ENCODE measurements around the gene RIPK3. TPM values are rescaled to one million over a fixed set of nuclear protein-coding genes. Genes with fewer than 3 reads are reported as not detected.

The RIPK3 gene
- total RNA-seq, 4 donors from 2014 or later: 6.8 to 13.7 (median 11.1) TPM

GRCh38 chr14:24353559-24354481 is 14.0 kb upstream of the RIPK3 start:
- H3K36me3 ChIP-seq: no peaks in the 10 kb centered on the region
- no peaks in the 10 kb centered on the region for H3K27me3 ChIP-seq
- 68% methylated on average over 5 of the region's 5 CpGs for WGBS
- H3K9me3 ChIP-seq: no peaks in the 10 kb centered on the region
- DNase-seq (ENCODE audit: low spot score in 2 of 2): no peak
- H3K4me3 ChIP-seq: no peak overlapping the region
- H3K27ac ChIP-seq: peak overlapping the region; percentile 40
- TF ChIP-seq, protein P1, sequence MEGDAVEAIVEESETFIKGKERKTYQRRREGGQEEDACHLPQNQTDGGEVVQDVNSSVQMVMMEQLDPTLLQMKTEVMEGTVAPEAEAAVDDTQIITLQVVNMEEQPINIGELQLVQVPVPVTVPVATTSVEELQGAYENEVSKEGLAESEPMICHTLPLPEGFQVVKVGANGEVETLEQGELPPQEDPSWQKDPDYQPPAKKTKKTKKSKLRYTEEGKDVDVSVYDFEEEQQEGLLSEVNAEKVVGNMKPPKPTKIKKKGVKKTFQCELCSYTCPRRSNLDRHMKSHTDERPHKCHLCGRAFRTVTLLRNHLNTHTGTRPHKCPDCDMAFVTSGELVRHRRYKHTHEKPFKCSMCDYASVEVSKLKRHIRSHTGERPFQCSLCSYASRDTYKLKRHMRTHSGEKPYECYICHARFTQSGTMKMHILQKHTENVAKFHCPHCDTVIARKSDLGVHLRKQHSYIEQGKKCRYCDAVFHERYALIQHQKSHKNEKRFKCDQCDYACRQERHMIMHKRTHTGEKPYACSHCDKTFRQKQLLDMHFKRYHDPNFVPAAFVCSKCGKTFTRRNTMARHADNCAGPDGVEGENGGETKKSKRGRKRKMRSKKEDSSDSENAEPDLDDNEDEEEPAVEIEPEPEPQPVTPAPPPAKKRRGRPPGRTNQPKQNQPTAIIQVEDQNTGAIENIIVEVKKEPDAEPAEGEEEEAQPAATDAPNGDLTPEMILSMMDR (IDR thresholded peaks at IDR 0.05): no peak
- TF ChIP-seq POLR2AphosphoS5 (IDR thresholded peaks at IDR 0.05) (no peak), EP300 (IDR thresholded peaks at IDR 0.05) (no peak), POLR2A (IDR thresholded peaks at IDR 0.05) (no peak)
- H3K4me1 ChIP-seq: no peaks in the 10 kb centered on the region

DNA sequence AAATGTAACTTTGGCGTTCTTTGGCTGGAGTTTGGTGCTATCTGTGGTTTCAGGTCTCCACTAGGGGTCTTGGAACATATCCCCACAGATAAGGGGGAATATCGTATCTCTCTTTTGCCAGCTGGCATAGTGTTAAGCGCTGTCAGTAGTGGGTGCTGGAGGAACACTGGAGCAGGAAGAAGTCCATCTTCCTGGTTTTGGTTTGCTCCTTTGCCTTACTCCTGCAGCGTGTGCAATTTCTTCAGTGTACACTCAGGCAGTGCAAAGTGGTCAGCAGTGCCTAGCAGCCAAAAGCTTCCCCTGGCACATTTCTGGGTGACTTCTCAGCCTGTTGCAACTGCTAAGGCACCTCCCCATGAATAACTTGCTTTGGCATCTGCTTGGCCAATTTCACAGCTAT is 11.7 kb upstream of the RIPK3 start:
- H3K36me3 ChIP-seq: no peaks in the 10 kb centered on the region
- WGBS: 38% methylated on average over 4 of the region's 4 CpGs
- no peak overlapping the region for H3K4me3 ChIP-seq
- no peaks in the 10 kb centered on the region for H3K4me1 ChIP-seq
- H3K27ac ChIP-seq: no peak overlapping the region
- DNase-seq (ENCODE audit: low spot score in 2 of 2): no peak
- TF ChIP-seq POLR2AphosphoS5 (IDR thresholded peaks at IDR 0.05): no peak
- TF ChIP-seq, protein P1 (IDR thresholded peaks at IDR 0.05): no peak
- no peak for TF ChIP-seq POLR2A (IDR thresholded peaks at IDR 0.05)
- no peak for TF ChIP-seq EP300 (IDR thresholded peaks at IDR 0.05)
- H3K9me3 ChIP-seq: no peaks in the 10 kb centered on the region
- H3K27me3 ChIP-seq: no peaks in the 10 kb centered on the region

- Histone ChIP-seq H3K36me3 (no peaks in the 10 kb centered on the region), H3K9me3 (no peaks in the 10 kb centered on the region), H3K27me3 (no peaks in the 10 kb centered on the region), H3K4me3 (no peak overlapping the region), H3K27ac (no peak overlapping the region), H3K4me1 (no peaks in the 10 kb centered on the region)
- no peak for DNase-seq (ENCODE audit: low spot score in 2 of 2)
- 75% methylated on average over 5 of the region's 5 CpGs for WGBS
- no peak for TF ChIP-seq POLR2AphosphoS5 (IDR thresholded peaks at IDR 0.05)
- TF ChIP-seq, protein P1 (IDR thresholded peaks at IDR 0.05): no peak
Measured at GRCh38 chr14:24349742-24350141, 10.0 kb upstream of the RIPK3 start.

GRCh38 chr14:24348186-24348585 is 8.4 kb upstream of the RIPK3 start:
- Histone ChIP-seq H3K27me3 (no peaks in the 10 kb centered on the region), H3K27ac (no peak overlapping the region), H3K4me1 (no peaks in the 10 kb centered on the region), H3K36me3 (no peaks in the 10 kb centered on the region), H3K4me3 (no peak overlapping the region), H3K9me3 (no peaks in the 10 kb centered on the region)
- no peak for DNase-seq (ENCODE audit: low spot score in 2 of 2)
- TF ChIP-seq EP300 (IDR thresholded peaks at IDR 0.05): no peak
- TF ChIP-seq POLR2AphosphoS5 (IDR thresholded peaks at IDR 0.05): no peak
- TF ChIP-seq POLR2A (IDR thresholded peaks at IDR 0.05): no peak
- TF ChIP-seq, protein P1 (IDR thresholded peaks at IDR 0.05): no peak
- 91% methylated on average over 2 of the region's 2 CpGs for WGBS

GRCh38 chr14:24347134-24347533 is 7.3 kb upstream of the RIPK3 start:
- Histone ChIP-seq H3K4me3 (no peak overlapping the region), H3K27ac (no peak overlapping the region), H3K36me3 (no peaks in the 10 kb centered on the region), H3K4me1 (no peaks in the 10 kb centered on the region), H3K9me3 (no peaks in the 10 kb centered on the region), H3K27me3 (no peaks in the 10 kb centered on the region)
- 56% methylated on average over 1 of the region's 1 CpG for WGBS
- TF ChIP-seq EP300 (IDR thresholded peaks at IDR 0.05) (no peak), POLR2AphosphoS5 (IDR thresholded peaks at IDR 0.05) (no peak), POLR2A (IDR thresholded peaks at IDR 0.05) (no peak)
- TF ChIP-seq, protein P1 (IDR thresholded peaks at IDR 0.05): no peak
- no peak for DNase-seq (ENCODE audit: low spot score in 2 of 2)
